Measurements from ENCODE around the gene CYP26B1. TPM values are rescaled to one million over a fixed set of nuclear protein-coding genes. Genes with fewer than 3 reads are reported as not detected.

CYP26B1 gene
- total RNA-seq, 2 donors from 2014 or later, result 0.91 to 68.2 TPM

DNA sequence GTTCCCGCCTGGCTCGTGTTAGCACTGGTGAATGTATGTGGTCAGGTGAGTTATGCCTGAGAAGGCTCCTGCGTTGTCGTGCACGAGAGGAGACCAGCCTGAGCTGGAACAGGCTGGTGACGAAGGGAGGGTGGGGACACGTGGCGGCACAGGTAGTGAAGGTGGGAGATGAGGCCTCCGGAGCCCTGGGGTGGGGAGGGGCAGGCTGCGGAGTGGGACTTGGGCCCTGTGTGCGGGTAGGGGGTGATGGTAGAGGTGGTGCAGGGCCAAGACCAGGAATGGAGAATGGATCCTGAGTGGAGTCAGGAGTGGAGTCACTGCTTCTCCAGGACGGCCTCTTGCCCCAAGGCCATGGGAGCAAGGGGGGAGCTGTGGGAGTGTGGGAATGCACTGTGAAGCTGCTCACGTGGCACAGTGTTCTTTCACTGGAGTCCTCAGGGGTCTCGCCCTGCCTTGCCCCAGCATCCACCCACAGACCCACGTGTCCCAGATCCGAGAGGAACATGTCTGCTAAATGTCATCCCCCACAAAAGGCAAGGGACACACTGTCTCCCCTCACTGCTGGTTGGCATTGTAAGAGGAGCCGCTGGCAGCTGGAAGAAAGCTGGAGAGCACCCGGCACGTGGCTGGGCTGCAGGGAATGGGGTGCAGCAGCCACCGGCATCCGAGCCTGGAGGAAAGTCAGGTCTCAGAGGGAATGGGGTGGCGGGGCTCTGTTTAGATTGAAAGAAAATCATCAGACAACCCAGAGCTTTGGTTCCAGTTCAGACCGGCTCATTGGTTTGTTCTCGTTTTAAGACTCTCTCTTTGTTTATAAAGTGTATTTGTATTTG is 63.7 kb downstream of the CYP26B1 start:
- Histone ChIP-seq H3K36me3 (no peaks in the 10 kb centered on the region), H3K4me1 (replicated peaks) (no peaks in the 10 kb centered on the region), H3K27ac (no peak overlapping the region), H3K27me3 (replicated peaks; ENCODE audit: insufficient read depth) (no peaks in the 10 kb centered on the region), H3K4me3 (no peak overlapping the region), H3K9me3 (no peaks in the 10 kb centered on the region)
- intact Hi-C loops (cut with DNase I), result no loop called here
- no peak for DNase-seq (ENCODE audit: low spot score)
- no peak for TF ChIP-seq POLR2A (IDR thresholded peaks at IDR 0.05)
- no peak for TF ChIP-seq POLR2AphosphoS5 (IDR thresholded peaks at IDR 0.05)
- TF ChIP-seq, protein P1, sequence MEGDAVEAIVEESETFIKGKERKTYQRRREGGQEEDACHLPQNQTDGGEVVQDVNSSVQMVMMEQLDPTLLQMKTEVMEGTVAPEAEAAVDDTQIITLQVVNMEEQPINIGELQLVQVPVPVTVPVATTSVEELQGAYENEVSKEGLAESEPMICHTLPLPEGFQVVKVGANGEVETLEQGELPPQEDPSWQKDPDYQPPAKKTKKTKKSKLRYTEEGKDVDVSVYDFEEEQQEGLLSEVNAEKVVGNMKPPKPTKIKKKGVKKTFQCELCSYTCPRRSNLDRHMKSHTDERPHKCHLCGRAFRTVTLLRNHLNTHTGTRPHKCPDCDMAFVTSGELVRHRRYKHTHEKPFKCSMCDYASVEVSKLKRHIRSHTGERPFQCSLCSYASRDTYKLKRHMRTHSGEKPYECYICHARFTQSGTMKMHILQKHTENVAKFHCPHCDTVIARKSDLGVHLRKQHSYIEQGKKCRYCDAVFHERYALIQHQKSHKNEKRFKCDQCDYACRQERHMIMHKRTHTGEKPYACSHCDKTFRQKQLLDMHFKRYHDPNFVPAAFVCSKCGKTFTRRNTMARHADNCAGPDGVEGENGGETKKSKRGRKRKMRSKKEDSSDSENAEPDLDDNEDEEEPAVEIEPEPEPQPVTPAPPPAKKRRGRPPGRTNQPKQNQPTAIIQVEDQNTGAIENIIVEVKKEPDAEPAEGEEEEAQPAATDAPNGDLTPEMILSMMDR (IDR thresholded peaks at IDR 0.05), result no peak
- WGBS, result 71% methylated on average over 24 of the region's 24 CpGs

DNA sequence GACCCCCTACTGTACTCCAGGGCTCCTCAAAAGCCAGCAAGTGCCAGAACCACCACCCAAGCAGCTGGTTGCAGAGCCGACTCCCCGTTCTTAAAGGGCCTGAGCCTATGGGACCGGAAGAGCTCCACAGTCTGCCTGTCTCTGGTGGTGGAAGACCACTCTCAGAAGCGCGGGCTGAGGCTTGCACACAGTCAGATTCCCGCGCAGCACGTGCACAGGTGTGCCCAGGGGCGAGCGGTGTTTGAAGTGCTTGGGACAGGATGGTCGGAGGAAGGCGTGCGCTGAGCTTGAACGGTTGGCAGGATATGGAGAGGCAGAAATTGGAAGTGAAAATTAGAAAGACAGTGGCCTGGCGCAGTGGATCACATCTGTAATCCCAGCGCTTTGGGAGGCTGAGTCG is 64.8 kb downstream of the CYP26B1 start:
- intact Hi-C loops (cut with DNase I), result no loop called here
- no peak overlapping the region for H3K27ac ChIP-seq
- no peak for TF ChIP-seq POLR2AphosphoS5 (IDR thresholded peaks at IDR 0.05)
- no peak for TF ChIP-seq POLR2A (IDR thresholded peaks at IDR 0.05)
- TF ChIP-seq, protein P1 (IDR thresholded peaks at IDR 0.05), result no peak
- no peaks in the 10 kb centered on the region for H3K4me1 ChIP-seq (replicated peaks)
- no peak for DNase-seq (ENCODE audit: low spot score)
- H3K36me3 ChIP-seq, result no peaks in the 10 kb centered on the region
- no peaks in the 10 kb centered on the region for H3K27me3 ChIP-seq (replicated peaks; ENCODE audit: insufficient read depth)
- no peak overlapping the region for H3K4me3 ChIP-seq
- H3K9me3 ChIP-seq, result no peaks in the 10 kb centered on the region
- 93% methylated on average over 17 of the region's 17 CpGs for WGBS

DNA sequence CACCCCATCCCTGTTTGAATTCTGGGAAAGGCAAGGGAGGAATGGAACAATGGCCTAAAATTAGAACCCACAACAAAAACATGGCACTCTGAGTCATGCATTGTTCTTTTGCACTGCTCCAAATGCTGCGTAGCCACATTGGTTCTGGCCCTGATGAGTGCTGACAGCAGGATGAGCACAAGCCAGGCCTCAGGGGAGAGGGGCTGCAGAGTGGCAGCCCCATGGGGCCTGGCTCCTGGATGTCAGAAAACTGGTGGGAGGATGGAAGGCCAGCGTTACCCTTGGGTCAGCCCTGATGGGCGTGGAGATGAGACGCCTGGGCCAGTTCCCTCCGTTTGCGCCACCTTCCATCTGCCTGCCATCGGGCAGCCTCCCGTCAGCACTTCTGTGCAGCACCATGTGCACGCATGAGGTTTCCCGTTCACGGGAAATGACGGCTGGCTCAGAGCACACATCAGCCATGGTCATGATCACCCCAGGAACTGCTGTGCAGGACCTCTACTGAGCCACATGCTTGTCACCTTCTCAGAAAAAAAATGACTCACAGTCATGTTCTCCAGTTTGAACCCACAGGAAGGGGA is 65.6 kb downstream of the CYP26B1 start:
- TF ChIP-seq, protein P1 (IDR thresholded peaks at IDR 0.05), result no peak
- TF ChIP-seq POLR2AphosphoS5 (IDR thresholded peaks at IDR 0.05) (no peak), POLR2A (IDR thresholded peaks at IDR 0.05) (no peak)
- intact Hi-C loops (cut with DNase I), result no loop called here
- no peaks in the 10 kb centered on the region for H3K36me3 ChIP-seq
- no peak overlapping the region for H3K4me3 ChIP-seq
- no peaks in the 10 kb centered on the region for H3K4me1 ChIP-seq (replicated peaks)
- no peak overlapping the region for H3K27ac ChIP-seq
- no peaks in the 10 kb centered on the region for H3K9me3 ChIP-seq
- DNase-seq (ENCODE audit: low spot score), result no peak
- no peaks in the 10 kb centered on the region for H3K27me3 ChIP-seq (replicated peaks; ENCODE audit: insufficient read depth)
- 95% methylated on average over 12 of the region's 12 CpGs for WGBS

DNA sequence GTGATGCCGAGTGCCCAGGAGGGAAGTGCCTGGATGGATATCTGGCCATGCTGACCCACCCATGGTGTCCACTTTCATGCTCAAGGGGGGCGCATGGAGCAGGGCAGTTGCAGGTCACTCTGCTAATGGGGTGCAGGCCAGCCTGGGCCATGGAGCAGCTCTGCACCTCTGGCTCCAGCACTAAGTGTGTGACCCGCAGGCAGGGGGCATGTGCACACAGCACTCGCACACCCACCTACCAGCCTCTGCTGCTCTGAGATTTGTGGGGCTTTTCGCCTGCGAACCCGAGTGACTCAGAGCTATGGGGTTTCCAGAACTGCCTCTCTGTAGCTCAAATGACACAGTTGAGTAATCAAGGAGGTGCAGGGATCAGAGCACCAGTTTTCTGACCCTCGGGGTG is 66.2 kb downstream of the CYP26B1 start:
- H3K27ac ChIP-seq, result no peak overlapping the region
- DNase-seq (ENCODE audit: low spot score), result no peak
- H3K27me3 ChIP-seq (replicated peaks; ENCODE audit: insufficient read depth), result no peaks in the 10 kb centered on the region
- no peak overlapping the region for H3K4me3 ChIP-seq
- TF ChIP-seq, protein P1 (IDR thresholded peaks at IDR 0.05), result no peak
- TF ChIP-seq POLR2AphosphoS5 (IDR thresholded peaks at IDR 0.05) (no peak), POLR2A (IDR thresholded peaks at IDR 0.05) (no peak)
- intact Hi-C loops (cut with DNase I), result no loop called here
- H3K36me3 ChIP-seq, result no peaks in the 10 kb centered on the region
- H3K9me3 ChIP-seq, result no peaks in the 10 kb centered on the region
- H3K4me1 ChIP-seq (replicated peaks), result no peaks in the 10 kb centered on the region
- WGBS, result 95% methylated on average over 8 of the region's 8 CpGs

Measured in prostate gland (tissue), 2 donors.